GOT3 (cell line): ENCODE measurements around the gene RNF220.
"Not testable (repeated sequence)": the region's sequence is repeated elsewhere in the genome, so short reads cannot be mapped to it uniquely, and the experiment has no call there.

Experiments
- DNase-seq: peaks from one replicate; lab custom pipeline; 2025; ENCODE audit warnings: mixed read lengths; lab: John Stamatoyannopoulos, UW

Gene RNF220

DNA sequence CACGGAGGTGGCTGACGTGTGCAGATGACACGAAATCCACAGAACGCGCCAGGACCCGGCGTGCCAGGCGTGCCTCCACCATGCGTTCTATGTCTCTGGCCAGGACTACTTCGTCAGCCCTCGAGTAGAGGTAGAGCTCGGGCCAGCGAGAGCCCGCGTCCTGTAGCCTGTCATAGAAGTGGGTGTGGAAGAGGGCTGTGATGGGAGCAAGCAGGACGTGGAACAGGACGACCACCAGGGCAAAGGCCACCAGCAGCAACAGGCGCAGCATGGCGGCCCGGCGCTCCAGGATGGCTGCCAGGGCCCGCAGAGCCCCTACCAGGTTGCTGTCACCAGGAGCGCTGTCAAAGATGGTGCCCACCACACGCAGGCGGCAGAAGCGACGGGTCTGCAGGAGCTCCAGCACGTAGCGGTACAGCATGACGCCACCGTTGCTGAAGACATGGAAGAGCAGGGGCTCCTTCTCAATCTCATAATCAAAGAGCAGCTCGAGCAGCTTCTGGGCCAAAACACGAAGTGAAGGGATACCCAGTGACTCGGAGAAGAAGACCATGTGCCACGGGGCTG is 249.6 kb downstream of the RNF220 start:
- DNase-seq, result no peak

DNA sequence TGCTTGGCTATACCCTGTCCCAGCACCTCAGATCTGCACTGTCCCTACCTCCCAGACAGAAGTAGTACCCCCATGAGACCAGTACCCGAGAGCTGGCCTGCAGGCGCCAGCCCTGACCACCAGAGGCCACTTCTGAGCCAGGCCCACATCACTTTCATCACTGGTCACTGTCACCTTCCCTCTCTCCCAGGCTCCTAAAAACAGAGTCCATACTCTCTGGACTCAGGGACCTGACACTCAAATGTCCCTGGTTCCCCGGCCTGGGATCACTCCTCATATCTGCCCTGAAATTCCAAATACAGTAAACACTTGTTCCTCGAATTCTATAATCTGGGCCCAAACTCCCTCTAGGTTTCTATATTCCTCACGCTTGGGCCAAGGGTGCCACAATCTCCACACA is 250.6 kb downstream of the RNF220 start:
- DNase-seq, result no peak

DNA sequence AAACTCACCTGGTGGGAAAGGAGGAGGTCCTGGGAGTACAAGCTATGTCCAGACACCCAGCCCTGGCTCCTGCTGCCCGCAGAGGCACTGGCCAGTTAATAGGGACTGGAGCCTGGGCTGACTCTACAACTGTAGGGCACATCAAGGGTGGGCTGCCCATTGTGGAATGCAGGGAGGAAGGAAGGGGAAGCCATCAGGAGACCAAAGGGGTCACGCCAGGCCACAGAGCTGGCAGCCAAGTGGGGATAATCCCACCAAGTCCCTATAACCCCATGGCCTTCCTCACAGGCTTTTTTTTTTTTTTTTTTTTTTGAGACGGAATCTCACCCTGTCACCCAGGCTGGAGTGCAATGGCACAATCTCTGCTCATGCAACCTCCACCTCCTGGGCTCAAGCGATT is 254.5 kb downstream of the RNF220 start:
- no peak for DNase-seq

DNA sequence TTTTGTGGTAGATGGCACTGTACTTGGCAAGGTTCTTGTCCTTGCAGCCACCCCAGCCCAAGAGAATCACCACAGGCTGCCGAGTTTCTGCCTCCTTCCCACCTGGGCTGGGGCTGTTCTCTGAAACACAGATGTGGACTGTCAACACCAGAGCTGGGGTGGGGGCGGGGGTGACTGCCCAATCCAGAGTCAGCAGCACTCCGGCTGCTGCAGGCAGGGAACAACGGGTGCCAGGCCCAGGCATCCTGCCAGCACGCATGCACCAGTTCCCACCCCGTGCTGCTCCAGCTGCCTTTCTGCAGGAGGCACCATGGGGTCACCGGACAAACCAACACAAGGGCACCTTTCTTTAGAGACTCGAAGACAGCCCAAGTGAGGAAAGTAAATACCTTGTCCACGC is 255.1 kb downstream of the RNF220 start:
- DNase-seq, result no peak

DNA sequence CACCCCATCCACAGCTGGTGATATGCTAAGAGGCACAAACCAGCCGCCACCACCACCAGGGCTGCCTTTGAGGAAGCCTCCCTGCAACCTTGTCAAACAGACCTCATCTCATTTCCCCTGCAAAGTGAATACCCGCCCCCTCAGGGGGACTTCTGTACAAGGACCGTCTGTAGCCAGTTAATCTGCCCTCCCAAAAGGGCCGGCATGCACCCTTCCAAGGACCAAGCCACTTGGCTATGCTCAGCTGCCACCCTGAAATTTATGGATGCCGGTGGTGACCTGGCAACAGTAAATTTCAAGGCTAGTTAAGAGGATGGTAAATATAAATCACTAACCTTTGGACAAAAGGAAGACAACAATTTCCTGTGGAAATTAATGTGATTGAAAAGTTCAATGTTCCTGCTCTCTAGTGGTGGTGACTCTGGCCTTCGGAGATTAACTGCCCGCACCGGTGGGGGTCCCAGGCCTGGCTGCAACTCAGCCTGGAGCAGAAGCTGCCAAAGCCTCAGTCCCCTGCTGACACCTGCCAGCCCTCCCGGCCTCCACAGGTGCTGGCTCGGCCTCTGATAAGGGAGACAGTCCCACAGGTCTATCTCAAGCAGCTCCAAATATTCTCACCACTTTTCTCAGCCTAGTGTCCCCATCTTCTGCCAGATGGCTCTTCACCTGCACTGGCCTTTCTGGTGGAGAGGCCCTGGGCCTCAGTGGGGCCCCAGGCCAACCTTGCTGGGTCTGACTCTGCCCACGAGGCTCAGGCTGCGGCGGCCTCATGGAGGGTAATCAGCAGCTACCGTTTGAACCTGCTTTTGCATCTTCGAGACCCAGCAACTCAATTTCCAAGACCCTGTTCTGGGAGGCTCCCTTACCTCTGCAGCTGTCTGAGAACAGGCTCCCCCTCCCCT is 257.0 kb downstream of the RNF220 start:
- no peak for DNase-seq

DNA sequence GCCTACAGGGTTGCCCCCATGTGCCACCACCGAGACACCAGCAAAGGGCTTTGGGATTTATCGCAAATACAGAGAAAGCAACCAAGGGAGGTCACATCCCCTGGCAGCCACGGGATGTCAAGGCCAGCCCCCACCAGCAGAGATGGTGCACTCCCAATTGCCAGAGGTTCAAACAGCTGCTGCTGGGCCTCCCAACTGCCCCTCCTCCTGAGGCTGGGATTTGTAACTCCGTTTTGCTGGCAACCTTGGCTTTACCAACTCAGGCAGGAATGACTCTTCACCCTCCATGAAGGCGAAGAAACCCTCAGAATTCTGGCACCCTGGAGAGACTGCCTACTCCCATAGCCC is 257.6 kb downstream of the RNF220 start:
- no peak for DNase-seq

DNA sequence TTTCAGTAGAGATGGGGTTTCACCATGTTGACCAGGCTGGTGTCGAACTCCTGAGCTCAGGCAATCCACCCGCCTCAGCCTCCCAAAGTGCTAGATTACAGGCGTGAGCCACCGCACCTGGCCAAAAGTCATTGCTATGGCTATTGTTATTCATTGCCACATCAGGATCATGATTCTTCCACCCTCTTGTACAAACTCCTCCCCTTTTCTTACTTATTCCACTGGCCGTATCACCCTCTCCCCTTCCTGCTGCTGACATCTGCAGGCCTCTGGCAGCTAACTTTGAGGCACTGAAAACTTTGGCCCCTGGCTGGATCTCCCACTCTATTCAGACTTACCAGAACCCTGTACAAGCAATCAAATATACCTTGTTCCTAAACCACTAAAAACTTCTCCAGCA is 258.4 kb downstream of the RNF220 start:
- DNase-seq, result no peak

DNA sequence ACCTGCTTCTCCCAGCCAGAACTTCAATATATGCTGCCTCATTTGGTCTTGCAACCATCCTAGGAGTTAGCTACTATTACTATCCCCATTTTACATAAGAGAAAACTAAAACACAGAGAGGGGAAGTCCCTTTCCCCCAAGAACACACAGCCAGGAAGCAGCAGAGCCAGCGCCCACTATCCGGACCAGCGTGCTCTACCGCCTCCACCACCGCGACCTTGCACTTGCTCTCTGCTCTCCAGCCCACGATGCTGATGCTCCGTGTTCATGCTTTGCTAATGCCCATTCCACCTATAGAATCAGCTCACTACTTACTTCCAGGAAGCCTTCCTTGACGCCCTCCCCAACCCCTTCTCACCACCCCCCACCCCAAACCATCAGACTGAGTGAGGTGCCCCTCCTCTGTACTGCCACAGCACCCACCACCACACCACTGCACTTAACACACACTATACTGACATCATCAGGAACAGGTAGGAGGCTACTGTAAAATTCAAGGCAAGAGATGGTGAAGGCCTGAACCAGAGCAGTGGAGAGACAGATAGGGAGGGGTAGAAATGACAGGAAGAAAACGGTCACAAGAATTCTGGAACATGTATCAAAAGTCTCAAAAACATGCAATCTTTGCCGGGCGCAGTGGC is 259.8 kb downstream of the RNF220 start:
- no peak for DNase-seq

DNA sequence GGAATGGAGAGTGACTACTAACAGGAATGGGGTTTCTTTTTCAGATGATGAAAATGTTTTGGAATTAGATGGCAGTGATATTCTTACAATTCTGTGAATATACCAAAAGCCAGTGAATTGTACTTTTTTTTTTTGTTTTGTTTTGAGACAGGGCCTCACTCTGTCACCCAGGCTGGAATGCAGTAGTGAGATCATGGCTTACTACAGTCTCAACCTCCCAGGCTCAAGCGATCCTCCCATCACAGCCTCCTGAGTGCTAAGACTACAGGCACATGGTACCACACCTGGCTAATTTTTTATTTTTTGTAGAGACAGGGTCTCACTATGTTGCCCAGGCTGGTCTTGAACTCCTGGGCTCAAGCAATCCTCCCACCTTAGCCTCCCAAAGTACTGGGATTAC is 261.7 kb downstream of the RNF220 start:
- not testable (repeated sequence) for DNase-seq

DNA sequence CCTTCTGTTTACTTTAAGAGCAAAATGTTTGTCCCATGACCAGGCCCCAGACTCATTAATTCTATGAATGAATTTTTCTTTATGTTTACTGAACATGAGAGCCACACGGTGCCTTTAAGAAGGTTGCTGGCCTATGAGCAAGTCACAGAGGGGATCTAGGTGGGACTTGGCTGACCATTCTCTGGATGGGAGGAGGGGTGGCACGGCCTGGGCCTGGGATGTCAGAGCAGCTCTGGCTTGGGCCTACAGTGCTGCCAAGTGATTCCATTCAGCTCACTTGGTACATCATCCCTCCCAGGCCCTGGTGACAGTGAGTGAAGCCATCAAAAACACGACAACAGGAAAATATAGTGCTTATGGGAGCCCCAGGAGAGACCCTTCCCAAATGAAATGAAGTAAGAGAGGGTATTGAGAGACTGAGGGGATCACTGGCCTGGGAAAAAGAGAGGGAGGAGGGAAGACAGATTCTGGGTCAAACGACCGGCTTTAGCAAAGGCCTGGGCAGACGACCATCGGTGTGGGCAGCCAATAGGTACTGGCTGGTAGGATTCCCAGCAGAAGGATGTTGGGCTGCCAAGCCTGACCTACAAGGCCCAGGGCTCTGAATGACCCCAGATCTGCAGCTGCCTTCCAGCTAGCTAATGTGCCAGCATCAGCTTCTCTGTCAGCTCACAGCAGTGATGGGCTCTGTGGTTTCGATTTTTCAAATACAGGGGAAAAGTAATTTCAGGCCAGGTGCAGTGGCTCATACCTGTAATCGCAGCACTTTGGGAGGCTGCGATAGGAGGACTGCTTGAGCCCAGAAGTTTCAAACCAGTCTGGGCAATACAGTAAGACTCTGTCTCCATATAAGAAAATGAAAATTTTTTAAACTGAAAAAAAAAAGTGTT is 265.9 kb downstream of the RNF220 start:
- no peak for DNase-seq

DNA sequence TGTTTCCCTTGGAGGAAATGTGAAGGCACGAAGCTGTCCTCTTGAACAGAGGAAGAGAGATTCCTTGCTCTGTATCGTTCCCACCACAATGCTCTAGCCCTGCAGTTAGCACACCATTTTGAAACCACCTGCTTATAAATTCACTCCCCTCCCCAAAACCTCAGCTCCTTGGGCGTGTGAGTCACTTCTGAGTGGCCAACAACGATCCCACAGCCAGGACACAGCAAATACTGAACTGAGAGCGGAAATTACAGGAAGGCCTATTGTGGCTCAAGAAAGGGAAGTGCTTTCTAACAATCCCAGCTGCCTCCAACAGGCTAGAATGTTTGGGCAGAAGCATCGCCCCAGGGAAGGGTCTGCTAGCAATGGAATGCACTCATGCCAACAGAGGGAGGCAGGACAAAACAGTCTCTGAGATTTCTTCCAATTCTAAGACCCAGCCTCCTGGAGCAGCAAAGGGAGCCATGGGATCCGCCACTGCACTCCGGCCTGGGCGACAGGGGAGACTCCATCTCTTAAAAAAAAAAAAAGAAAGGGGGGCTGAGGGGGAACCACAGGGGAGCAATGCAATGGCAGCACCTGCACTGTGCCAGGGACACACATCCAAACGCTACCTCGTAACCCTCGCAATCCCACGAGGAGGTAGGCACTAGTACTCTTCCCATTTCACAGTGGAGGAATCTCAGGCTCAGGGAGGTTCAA is 267.4 kb downstream of the RNF220 start:
- DNase-seq, result no peak

DNA sequence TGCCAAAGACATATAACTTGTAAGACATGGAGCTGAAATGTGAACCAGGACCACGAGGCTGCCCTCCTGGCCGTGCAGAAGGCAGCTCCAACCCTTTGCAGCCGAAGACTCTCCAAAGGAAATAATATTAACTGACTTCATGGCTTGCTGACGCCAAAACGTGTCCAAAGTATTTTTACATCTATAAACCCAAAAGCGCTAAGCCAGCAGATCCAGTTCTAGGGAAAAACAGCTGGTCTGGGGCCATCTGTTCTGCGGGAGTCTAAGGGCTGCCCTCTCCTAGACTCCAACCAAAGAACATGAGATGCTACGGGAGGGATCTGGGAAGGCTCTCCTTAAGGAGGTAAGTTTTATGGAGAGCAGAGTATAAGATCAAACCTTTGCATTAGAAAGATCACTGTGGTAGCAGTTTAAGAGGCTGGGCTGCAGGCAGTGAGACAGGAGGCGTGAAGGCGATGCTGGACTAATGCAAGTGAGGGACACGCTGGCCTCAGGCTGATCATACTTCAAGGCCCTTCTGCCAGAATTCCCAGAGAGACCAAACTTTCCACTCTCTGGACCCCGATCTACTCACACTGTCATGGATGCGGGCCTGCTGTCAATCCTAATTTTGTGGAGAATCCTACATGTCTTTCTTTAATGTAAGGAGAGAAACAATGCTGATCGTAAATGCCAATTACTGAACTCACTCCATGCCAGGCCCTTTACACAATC is 268.1 kb downstream of the RNF220 start:
- no peak for DNase-seq

DNA sequence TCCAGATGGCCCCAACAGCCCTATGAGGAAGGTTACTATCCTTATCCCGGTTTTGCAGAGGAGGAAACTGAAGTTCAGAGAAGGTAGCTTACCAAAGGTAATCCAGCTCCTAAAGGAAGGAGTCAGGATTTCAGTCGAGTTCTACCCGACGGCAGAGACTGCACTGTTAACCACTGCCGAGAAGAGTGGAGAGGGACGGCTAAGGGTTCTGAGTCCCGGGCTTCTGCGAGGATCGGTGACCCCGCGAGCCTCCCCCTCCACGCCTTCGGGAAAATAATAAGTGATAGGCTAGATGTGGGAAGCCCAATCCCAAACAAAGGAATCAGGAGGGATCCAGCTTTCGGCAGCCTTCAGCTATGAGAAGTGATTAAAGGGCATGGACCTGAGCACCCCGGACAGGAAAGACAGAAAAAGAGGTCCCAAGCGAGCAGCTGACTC is 268.6 kb downstream of the RNF220 start:
- DNase-seq, result no peak

DNA sequence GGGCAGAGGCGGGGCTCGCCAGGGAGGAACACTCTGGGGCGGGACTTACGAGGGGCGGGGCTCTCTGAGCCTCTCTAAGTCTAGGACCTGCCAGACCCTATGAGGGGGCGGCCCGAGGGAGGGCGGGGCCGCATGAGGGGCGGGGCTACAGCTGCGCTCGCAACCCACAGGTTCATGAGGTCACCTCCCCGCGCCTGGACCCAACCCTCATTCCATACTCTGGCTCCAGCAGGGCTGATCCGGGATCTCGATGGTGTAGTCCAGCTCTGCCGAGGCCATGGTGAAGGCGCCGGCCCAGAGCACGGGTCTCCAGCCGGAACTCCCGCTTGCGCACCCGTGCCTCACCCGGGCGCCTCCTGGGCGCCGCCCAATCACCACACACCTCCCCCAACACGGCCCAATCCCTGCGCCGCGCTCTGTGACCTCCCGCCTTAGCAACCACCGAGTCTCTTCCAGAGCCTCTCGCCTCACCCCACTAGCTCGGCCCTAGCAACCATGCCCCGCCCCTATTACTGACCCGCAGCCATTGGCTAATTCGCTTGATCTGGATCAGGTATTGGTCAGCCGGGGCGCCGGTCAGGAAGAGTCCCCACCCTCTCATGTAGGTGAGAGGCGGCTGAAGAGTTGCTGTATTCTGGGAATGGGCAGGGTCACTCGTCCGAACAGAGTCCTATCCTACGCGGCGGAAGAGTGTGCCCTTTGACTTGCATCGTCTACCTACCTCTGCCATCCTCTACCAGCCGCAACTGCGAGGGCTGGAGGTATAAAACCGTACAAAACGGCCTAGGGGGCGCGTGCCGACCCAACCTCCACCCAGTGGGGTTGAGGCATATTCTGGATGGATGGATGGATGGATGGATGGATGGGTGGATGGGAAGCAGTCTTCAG is 269.3 kb downstream of the RNF220 start, which contains the start of the genes ARMH1 and TMEM53:
Gene ARMH1, plus strand, starts transcription at position 602 of the 888 bp plus-strand sequence. CDS start 14,984 bp downstream, outside the sequence.
Gene TMEM53, minus strand, starts transcription at position 369 of the 888 bp plus-strand sequence. Its CDS starts 90 bp downstream, at position 279.
- DNase-seq, result peak; percentile 98

DNA sequence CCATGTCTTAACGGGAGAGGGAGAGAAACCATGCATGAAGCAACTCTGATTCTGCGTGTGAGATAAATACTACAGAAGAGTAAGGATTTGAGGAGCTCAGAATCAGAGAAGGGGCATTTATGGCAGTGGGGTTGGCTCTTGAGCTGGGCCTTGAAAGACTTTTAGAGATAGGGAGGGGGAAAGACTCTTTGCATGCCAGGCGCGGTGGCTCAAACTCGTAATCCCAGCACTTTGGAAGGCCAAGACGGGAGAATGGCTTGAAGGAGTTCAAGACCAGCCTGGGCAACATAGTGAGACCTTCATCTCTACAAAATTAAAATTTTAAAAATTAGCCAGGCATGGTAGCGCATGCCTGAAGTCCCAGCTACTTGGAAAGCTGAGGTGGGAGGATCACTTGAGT is 270.1 kb downstream of the RNF220 start:
- DNase-seq, result no peak

DNA sequence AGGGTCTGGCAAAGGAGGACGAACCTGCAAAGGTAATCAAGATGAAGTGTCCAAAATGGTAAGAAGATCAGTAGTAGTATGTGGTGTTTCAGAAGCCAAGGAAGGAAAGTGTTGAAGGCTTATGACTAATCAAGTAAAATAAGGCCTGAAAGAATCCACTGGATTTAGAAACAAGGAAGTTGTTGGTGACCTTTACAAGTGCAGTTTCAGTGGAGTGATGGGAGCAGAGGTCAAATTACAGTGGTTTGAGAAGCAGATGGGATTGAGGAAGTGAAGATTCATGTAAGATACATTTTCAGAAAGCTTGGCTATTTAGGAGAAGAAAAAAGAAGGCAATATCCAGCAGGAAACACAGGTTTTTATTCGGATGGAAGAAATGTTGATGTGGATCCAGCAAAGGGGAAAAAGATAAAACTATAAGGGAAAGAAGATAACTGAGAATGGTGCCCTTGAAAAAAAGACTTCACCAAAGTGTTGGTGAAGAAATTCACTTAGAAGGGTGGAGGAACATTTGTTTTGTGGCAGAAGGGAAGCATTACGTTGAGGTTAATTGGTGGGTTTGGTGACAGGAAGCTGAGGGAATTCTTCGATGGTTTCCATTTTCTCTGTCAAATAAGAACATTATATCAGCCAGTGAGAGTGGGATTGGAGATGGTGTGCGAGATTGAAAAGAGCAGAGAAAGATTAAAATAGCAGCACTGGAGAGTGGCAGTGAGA is 271.6 kb downstream of the RNF220 start:
- no peak for DNase-seq

DNA sequence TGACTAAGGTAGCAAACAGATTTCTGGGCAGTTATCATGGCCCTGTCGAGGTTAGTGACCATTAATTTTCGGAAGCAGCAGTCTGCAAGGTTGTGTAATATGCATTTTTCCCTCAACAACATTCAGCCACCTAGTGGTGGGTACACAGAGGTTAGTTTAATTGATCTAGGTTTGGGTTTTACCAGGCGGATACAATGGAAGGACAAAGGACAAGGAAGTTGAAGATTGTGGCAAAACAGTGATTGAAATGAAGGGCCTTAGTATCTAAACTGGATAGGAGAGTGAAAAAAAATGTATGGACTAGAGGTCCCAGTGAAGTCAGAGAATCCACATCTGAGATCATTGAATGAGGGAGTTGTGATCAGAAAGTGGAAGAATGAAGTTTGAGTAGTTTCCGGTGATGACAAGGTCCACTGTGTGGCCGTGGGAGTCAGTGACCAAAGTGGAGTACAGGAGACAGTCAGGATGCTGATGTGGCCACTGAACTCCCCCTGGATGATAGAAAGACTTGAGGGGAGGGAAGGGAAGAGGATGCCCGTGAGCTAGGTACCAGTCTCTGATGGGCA is 272.2 kb downstream of the RNF220 start:
- no peak for DNase-seq

DNA sequence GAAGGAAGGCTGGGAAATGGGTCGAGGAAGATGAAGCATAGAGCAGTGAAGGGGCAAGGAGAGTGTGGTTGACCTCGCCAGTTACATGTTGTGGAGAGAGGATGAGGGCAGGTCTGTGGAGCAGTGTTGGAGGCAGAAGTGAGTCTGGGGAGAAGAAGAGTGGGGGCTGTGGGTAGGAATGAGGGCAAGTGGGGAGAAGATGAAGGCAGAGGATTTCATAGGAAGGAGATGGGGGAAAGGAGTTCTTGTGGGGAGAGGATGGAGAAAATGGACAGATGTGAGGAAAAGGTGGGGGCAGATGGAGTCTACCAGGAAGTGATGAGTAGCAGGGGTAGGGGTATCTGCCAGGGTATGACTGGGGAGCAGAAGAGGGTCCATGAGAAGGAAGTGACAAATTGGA is 273.1 kb downstream of the RNF220 start:
- no peak for DNase-seq

DNA sequence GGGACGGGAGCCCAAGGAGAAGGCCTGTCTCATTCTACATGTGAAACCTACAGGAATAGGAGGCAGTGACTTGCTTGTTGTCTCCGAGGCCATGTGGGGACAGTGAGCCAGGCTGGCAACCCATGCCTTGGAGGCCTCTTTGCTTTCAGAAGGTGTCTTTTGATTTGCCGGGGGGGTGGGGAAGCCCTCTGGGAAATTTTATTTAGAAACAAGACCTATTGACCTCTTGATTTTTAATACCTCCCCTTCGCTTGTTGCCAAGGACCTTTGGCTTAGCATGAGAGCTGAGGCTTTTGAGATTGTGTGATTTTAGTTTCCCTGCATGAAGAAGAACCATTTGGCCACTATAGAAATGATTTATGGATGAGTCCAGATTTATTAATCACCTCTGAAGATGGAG is 273.6 kb downstream of the RNF220 start:
- DNase-seq, result no peak
